OCI-LY7 (cell line): ENCODE results near the gene FRAS1.

Experiments used
- EZH2phosphoT487 ChIP-seq: fragments of 200-600 bp; sonication (generic); IDR thresholded peaks from 2 replicates; pipeline ENCODE4 v1.6.1; 2018; ENCODE audit warnings: low read depth, borderline replicate concordance, mild to moderate bottlenecking, mixed run types, antibody characterized with exemption, low read length, moderate library complexity, mixed read lengths
- TF ChIP-seq, protein P1 (sequence below): fragments of 200-600 bp; sonication (generic); conservative IDR thresholded peaks from 2 replicates; pipeline ENCODE4 v1.5.1; 2014; ENCODE audit warnings: mild to moderate bottlenecking, antibody characterized with exemption, low read length, moderate library complexity, mixed read lengths

- TF ChIP-seq, protein P1, sequence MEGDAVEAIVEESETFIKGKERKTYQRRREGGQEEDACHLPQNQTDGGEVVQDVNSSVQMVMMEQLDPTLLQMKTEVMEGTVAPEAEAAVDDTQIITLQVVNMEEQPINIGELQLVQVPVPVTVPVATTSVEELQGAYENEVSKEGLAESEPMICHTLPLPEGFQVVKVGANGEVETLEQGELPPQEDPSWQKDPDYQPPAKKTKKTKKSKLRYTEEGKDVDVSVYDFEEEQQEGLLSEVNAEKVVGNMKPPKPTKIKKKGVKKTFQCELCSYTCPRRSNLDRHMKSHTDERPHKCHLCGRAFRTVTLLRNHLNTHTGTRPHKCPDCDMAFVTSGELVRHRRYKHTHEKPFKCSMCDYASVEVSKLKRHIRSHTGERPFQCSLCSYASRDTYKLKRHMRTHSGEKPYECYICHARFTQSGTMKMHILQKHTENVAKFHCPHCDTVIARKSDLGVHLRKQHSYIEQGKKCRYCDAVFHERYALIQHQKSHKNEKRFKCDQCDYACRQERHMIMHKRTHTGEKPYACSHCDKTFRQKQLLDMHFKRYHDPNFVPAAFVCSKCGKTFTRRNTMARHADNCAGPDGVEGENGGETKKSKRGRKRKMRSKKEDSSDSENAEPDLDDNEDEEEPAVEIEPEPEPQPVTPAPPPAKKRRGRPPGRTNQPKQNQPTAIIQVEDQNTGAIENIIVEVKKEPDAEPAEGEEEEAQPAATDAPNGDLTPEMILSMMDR, result no peak
- TF ChIP-seq EZH2phosphoT487, result no peak
These were observed 64.3 kb downstream of the FRAS1 start for GRCh38 chr4:78121338-78121904.
